AG09309 (cell line): Measurements from ENCODE around the gene DLD.

Experiments used
- DNase-seq: peaks from one replicate; pipeline ENCODE4 v3.0.0-alpha.2; 2010; ENCODE audit warnings: low read depth
- H3K4me3 ChIP-seq: 2 replicates; pipeline ENCODE4 v1.5.1; 2011; ENCODE audit warnings: mild to moderate bottlenecking, low read depth, low read length, moderate library complexity; ENCODE audit not compliant: control insufficient read depth
- TF ChIP-seq, protein P1 (sequence below): IDR thresholded peaks from 2 replicates; pipeline ENCODE4 v1.5.1; 2011; ENCODE audit warnings: mild to moderate bottlenecking, low read depth, low read length, inconsistent platforms; ENCODE audit not compliant: insufficient read depth, control insufficient read depth; ENCODE audit errors: missing control alignments

DLD gene

DNA sequence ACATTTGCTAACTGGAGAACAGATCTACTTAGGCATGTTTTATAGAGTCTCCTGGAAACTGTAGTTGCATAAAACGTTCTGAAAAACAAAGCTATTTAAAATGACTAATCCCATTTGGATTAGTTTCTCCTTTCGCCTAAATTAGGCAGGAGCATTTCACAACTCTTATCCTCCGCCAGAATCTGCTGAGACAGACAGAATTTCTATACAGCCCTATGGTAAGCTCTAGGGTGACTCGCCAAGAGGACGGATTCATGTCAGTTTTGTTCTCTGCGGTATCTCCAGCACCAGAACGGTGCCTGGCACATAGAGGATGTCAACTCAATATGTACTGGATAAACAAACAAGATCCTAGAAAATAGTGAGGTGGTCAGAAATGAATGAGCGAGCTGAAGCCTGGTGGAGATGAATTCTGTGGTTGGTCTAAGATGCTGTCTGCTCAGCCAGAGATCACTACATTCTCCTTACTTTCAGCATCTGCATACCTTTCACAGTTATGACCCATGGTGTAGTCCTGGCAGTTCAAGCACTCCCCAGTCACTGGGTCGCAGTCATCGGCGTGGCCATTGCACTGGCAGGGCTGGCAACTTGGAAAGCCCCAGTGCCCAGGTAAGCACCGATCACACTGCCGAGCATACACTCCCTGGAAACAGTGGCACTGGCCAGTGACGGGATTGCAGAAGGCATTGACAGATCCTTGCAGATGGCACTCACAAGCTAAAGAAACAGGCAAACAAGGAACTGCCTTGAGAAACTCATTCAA lies 68.0 kb downstream of the DLD start:
- DNase-seq = peak; percentile 77
- no peak overlapping the region for H3K4me3 ChIP-seq
- TF ChIP-seq, protein P1, sequence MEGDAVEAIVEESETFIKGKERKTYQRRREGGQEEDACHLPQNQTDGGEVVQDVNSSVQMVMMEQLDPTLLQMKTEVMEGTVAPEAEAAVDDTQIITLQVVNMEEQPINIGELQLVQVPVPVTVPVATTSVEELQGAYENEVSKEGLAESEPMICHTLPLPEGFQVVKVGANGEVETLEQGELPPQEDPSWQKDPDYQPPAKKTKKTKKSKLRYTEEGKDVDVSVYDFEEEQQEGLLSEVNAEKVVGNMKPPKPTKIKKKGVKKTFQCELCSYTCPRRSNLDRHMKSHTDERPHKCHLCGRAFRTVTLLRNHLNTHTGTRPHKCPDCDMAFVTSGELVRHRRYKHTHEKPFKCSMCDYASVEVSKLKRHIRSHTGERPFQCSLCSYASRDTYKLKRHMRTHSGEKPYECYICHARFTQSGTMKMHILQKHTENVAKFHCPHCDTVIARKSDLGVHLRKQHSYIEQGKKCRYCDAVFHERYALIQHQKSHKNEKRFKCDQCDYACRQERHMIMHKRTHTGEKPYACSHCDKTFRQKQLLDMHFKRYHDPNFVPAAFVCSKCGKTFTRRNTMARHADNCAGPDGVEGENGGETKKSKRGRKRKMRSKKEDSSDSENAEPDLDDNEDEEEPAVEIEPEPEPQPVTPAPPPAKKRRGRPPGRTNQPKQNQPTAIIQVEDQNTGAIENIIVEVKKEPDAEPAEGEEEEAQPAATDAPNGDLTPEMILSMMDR = no peak

DNA sequence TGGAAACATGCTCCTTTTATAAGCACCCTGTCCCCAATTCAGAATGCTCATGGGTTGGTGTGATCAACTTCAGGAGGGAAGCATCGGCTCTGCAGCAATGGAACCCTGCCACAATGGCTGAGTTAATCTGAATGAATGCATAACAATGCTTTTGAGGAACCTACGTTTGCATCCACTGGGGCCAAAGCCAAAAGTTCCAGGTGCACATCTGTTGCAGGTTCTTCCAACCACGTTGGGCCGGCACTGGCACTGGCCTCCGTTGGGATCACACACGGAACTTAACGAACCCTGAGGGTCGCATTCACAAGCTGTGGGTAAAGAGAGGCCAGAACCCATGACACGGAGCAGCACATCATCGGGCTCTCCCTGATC lies 68.5 kb downstream of the DLD start:
- DNase-seq = no peak
- TF ChIP-seq, protein P1 = no peak
- H3K4me3 ChIP-seq = no peak overlapping the region

DNA sequence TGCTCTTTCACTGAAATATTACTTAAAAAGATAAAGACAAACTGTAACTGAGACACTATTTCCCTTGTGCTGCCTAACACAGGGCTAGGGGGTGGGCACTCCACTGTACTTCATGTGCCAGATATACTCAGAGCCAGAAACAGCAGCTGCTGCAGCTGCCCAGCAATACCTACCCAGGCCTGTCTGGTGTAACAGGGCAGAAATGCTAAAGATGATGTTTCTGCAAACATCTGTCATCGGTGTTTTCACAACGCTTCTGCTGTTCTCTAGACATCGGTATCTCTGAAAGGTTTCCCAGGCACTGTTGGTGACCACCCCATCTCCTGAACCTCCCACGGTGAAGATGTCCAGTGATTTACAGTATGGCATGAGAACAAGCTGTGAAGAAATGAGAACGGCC lies 69.3 kb downstream of the DLD start:
- TF ChIP-seq, protein P1 = no peak
- DNase-seq = no peak
- no peak overlapping the region for H3K4me3 ChIP-seq

DNA sequence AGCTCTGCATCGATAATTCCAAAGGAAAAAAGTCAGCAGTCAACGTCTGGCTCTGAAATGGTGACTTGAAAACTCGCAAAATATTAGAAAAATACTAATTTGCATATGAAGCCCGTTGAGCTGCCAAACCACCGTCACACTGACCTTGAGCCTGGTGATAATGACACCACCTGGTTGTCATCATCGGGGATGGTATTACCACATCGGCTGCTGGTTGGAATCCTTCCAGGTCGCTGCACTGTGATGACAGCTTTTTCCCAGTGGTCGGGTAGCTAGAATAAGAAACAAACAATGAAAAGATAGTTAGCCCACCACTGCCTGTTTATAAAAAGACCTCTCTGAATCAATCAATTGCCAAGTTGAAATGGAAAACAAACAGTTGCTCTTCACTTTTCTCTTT lies 70.4 kb downstream of the DLD start:
- TF ChIP-seq, protein P1 = no peak
- no peak overlapping the region for H3K4me3 ChIP-seq
- no peak for DNase-seq

- no peak overlapping the region for H3K4me3 ChIP-seq
- TF ChIP-seq, protein P1 = no peak
- DNase-seq = no peak
Observed at GRCh38 chr7:107962817-107963216, 71.8 kb downstream of the DLD start.

DNA sequence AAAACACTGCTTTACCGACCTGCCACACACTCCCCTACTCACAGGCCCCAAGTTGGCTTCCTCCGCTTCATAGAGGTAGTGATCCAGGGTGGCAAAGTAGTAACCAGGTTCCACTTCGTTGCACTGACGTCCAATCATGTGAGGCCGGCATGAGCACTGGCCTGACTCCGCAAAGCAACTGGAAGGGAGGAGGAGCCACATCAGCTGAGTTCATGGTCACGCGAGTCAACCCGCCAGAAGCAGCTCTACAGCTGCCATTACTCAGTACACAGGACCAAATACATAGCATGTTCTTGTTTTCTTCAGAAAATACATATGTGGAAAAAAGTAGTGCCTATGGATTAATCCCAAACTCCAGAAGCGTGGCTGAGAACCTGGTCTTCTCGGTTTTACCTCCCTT lies 73.5 kb downstream of the DLD start:
- no peak for DNase-seq
- TF ChIP-seq, protein P1 = no peak
- no peak overlapping the region for H3K4me3 ChIP-seq

DNA sequence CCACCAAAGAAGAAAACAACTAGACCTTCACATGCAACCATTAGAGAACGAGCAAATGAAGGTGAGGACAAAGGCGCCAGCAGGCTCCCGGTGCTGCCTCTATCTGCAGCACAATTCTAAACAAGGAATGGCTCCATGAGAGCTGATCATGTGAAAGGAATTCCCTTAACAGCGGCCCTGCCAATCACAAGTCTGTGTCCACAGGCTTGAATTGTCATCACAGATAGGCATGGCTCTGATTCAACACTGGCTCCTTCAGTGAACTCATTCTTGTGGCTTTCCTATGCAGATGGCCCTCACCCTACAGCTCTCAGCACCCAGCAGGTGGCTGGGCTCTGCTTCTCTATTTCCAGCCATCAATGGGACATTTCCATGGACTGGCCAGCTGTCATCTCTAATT lies 75.7 kb downstream of the DLD start:
- TF ChIP-seq, protein P1 = no peak
- H3K4me3 ChIP-seq = no peak overlapping the region
- DNase-seq = no peak
